HG03432 (cell line): Measurements from ENCODE around the gene KCNQ2.
"Not testable (repeated sequence)": the region's sequence is repeated elsewhere in the genome, so short reads cannot be mapped to it uniquely, and the experiment has no call there.

Source experiments
- ATAC-seq: cut with Tn5 transposase; IDR thresholded peaks from one replicate; pipeline ENCODE4 v1.9.1; 2021; ENCODE audit warnings: mild to moderate bottlenecking, moderate library complexity; ENCODE audit not compliant: unreplicated experiment

The KCNQ2 gene

GRCh38 chr20:63491078-63491477 lies 18.6 kb upstream of the KCNQ2 start:
- no peak for ATAC-seq

DNA sequence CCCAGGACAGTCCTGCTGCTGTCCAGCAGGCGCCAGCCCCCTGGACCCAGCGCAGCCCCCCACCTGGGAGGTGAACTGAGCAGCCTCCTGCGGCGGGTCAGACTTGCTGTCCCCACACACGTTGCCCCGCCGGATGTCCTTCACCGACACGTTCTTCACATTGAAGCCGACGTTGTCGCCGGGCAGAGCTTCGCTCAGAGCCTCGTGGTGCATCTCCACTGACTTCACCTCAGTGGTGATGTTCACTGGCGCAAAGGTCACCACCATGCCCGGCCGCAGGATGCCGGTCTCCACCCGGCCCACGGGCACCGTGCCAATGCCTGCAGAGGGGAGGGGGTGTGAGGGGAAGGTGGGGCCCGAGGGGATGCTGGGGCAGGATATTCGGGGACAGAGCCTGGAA lies 18.0 kb upstream of the KCNQ2 start:
- ATAC-seq = no peak

DNA sequence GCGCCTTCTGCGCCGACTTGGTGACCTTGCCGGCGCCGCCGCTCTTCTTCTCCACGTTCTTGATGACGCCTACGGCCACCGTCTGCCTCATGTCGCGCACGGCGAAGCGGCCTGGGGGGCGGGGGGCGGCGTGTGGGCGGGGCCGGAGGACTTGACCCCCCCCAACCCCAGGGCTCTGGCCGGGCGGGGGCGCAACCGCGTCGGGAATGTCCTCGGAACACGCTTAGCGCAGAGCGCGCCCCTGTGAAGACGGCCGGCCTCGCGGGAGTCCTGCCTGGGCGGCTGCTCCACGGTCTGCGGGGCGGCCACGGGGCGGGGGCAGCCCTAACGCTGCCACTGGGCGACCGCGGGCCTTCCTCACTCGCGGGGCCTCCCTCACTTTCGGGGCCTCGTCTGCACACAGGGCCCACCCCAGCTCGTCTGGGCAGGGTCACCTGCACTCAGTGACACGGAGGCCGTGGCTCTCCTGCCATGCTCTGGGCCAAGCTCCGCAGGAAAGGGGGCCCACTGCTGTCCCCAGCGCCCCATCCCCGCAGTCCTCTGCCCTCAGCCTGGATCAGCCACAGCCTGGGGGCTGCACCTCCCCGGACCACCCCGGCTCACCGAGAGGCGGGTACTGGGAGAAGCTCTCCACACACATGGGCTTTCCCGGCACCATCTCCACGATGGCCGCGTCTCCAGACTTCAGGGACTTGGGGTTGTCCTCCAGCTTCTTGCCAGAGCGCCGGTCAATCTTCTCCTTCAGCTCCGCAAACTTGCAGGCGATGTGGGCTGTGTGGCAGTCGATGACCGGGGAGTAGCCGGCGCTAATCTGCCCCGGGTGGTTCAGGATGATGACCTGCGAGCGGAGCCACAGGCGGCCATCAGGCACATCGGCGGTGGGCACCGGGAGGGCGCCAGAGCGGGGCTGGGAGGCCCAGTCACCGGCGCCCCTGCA lies 16.1 kb upstream of the KCNQ2 start:
- no peak for ATAC-seq

- no peak for ATAC-seq
Observed at GRCh38 chr20:63487781-63488241, 15.4 kb upstream of the KCNQ2 start.

GRCh38 chr20:63487116-63487764 lies 14.8 kb upstream of the KCNQ2 start:
- ATAC-seq = no peak

- ATAC-seq = no peak
Observed at GRCh38 chr20:63486300-63486855, 13.9 kb upstream of the KCNQ2 start.

- no peak for ATAC-seq
Observed at GRCh38 chr20:63484651-63485403, 12.4 kb upstream of the KCNQ2 start.

DNA sequence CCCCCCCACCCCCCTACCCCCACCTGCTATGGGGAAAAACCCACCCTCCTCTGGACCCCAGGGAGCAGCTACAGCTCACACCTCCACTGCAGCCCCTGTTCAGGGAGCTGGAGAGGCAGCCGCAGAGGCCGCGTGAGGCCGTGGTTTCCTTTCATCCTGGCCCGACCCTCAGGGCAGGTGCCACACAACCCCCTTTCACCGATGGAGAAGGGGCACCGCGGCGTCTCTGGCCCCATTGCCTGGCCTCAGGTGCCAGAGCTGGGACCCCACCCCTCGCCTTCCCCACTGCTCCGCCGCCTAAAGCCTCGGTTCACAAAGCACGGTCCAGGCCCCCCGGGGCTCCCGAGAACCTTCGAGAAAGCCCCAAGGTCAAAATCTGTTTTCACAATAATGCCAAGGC lies 11.8 kb upstream of the KCNQ2 start:
- ATAC-seq = no peak

DNA sequence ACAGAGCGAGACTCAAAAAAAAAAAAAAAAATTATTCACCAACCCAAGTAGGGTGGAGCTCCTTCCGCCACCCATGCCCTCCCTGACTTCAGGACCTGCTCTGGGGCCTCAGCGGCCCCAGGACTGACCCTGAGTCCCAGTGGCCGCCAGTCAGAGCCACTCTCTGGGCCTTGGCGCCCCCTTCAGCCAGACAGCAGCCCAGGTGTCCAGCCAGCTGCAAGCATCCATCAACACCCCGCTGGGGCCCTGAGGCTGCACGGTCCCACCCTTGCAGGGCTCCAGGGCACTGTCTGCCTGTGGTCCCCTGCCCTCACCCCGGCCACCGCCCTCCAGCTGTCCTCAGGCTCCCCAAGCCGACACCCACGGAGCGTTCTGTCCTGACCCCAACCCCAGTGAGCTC lies 11.4 kb upstream of the KCNQ2 start:
- ATAC-seq = no peak

DNA sequence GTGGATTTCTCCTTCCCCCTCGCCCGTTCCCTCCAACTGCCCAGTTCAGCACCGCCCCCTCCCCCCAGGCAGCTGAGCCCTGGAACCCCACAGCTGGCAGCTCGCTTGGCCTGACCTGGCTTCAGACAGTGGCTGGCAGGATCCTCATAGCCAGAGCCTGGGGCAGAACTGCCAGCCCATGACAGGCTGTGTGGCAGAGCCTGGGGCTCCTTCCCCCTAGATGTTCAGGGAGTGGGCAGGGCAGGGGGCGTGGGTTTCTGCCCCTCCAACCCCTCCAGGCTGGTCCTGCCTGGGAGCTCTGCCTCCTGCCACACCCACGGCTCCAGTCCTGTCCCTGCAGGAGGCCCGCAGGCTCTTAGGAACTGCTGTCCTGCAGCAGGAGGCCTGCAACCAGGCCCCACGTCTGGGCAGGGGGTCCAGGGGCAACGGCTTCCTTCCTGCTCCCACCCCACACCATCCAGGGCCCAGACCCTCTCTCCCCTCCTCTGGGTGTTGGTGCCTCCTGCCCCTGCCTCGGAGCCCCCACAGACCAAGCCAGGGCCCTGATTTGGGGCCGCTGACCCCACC lies 9.6 kb upstream of the KCNQ2 start:
- ATAC-seq = no peak

DNA sequence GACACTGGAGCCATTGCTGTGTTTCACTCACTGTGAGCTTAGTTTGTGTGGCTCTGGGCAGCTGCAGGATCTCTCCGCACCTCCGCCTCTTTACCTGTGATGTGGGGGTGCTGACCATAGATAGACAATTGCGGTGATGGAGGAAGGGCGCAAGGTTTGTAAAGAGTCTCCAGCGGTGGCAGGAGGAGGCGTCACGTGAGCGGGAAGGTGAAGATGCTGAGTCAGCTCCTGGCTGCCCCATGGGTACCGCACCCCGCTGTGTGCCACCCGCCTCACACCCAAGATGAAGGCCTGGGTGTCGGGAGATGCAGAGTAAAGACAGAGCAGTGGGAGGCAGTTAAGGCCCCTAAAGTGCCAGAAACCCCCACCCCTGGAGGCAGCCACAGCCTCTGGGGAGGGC lies 9.0 kb upstream of the KCNQ2 start:
- no peak for ATAC-seq

DNA sequence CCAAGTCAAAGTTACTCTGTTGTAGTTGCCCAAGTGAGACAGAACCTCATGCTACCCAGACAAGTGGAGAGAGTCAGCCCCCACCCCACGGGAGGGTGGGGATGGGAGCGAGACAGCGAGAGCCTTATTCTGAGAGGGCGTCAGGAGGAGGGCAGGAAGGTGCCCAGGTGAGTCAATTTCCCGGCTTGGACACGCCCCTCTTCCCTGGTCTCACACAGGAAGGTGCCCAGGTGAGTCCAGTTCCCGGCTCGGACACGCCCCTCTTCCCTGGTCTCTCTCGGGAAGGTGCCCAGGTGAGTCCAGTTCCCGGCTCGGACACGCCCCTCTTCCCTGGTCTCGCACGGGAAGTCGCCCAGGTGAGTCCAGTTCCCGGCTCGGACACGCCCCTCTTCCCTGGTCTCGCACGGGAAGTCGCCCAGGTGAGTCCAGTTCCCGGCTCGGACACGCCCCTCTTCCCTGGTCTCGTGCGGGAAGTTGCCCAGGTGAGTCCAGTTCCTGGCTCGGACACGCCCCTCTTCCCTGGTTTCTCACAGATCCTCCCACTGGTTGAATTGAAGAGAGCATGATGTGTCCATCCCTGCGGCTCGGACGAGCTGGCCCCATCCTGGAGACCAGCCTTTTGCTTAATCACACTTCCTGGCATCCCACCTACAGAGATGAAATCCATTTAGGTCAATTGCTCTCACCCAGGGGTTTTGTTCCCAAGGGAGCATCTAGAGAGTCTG lies 7.4 kb upstream of the KCNQ2 start:
- not testable (repeated sequence) for ATAC-seq

DNA sequence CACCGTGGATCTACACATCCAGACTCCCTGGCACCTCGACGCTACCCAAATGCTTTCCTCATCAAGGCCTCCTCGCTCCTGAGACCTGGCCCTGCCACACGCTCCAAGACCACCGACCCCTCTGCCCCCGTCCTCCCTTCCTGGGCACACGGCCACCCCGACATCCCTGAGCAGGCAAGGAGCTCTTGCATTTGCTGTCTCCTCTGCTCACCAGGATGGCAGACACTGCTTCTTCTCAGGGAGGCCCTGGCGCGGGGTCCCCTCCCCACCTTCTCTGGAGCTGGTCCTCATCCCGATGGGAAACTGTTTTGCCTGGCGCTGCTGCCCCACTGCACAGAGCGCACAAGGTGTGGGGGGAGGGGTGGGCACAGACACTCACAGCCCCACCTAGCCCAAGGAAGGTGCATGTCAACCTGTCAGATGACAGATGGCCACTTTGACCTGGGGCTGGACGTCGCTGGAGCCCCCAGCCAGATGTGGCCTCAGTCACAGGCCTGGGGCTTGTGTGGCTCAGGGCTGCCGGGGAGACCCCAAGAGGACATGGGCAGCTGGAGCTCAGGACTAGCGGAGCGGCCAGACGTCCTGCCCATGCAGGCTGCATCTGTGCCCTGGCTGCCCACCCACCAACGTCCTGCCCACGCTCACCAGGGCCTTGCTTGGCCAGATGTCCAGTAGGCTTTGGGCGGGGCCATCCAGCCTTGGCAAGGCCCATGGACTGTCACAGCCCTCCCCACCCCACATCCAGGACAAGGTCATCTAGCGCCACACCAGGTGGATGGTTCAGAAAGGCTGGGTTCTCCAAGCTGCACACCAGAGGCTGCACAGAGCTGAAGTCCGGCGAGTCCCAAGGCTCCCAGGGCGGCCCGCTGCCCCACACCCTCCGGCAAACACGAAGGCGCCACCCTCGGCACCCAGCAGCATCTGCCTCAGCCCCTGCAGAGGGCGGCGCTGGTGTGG lies 6.2 kb upstream of the KCNQ2 start:
- ATAC-seq = no peak

DNA sequence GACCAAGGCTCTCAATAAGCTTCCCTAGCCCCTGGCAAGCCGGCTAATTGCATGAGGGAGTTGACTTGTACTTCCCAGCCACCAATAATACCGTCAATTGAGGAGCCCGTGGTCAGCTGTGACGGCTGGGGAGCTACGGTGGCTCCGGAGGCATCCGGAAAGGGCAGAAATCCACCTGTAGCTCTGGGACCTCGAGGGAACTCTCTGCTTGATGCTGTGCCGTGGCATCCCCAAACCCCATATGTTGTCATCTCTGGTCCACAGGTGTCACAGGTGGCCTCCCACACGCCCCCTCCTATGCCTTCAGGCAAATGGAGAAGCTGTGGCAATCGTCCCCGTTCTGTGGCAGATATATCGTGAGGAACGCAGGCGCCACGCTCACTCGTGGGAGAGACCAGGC lies 5.5 kb upstream of the KCNQ2 start:
- ATAC-seq = no peak

DNA sequence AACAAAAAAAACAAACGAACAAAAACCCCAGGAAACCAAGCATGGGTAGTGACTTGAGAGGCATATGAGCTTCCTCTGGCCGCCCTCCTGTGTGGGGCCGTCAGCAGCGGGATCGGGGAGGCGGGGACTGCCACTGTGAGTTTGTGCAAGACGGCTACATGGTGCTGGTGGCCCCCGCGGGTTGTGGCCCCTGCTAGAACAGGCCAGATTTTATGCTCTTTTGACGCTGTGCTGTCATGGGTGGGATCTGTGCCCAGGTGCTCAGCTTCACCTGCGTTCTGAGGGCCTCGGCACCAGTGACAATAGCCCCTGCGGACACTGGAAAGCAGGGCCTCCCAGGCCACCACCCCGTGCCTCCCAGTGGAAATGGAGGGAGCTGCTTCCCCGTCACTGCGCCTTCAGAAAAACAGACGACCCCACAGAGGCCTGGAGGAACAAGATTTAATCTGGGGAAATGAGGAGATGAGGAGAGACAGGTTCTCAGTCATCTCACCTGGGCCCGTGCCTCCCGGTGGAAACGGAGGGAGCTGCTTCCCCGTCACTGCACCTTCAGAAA lies 4.7 kb upstream of the KCNQ2 start:
- no peak for ATAC-seq

- ATAC-seq = no peak
Observed at GRCh38 chr20:63475209-63475608, 2.8 kb upstream of the KCNQ2 start.

DNA sequence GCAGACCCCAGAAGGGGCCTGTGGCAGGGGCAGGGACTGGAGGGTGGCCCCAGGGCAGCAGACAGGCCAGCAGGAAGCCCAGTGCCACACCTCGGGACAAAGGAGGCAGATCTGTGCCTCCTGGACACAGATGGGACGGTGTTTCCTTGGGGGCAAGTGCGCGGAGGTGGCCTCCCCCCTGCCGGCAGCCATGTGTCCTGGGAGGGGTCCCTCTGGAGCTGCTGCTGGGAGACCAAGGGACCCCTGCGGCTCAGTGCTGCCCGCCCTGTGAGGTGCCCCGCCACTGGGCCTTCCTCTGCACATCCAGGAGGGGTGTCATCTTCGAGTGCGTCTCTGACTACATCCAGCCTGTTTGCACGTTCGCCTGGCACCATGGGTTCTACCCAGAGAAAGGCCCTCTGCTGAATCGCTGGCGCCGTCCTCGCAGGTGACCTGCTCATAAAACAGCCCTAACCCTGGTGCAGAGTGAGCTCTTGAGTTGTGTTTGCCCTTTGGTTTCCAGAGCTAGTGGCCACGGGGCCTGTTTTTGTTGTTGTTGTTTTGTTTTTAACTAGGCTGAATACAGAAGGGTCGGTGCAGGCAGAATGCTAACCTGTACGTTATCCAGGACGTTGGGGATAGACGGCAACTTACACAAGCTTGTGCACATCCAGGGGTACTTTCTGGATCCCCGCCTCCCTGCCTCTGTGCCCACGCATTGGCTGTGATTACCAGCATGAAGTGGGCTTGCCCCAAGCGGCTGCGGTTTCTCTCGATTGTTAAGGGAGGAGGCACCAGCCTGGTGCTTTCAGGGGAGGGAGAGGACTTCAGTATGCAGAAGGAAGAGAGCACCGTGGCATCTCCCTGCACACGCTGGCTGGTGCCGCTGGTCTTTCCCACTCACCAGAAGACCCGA lies 1.3 kb upstream of the KCNQ2 start:
- no peak for ATAC-seq
